HepG2 (cell line): ENCODE results near the gene CAND1. TPM values are rescaled to one million over a fixed set of nuclear protein-coding genes. Genes with fewer than 3 reads are reported as not detected.

ENCODE experiments used
- DNMT3B ChIP-seq: conservative IDR thresholded peaks from 2 replicates; pipeline ENCODE4 v1.6.1; 2016; ENCODE audit warnings: missing biosample characterization, control low read depth
- FOXA3 ChIP-seq: IDR thresholded peaks from 2 replicates; pipeline ENCODE4 v1.6.1; 2016; ENCODE audit warnings: missing genetic modification reagents, missing compliant biosample characterization
- GATAD2A ChIP-seq: IDR thresholded peaks from 2 replicates; pipeline ENCODE4 v1.6.1; 2016
- GLI4 ChIP-seq: sonication (generic); formaldehyde crosslinking; IDR thresholded peaks from 2 replicates; pipeline ENCODE4 v1.5.1; 2020; ENCODE audit warnings: missing genetic modification reagents, mild to moderate bottlenecking, moderate library complexity, borderline replicate concordance
- MAFK ChIP-seq, 2 experiments: IDR thresholded peaks in 1 of 2; conservative IDR thresholded peaks in 1 of 2; 2 replicates each; pipeline ENCODE4 v1.6.1; 2011; ENCODE audit warnings: improper control_type of control experiment in 2 of 2, low read length in 2 of 2
- MXD4 ChIP-seq: IDR thresholded peaks from 2 replicates; pipeline ENCODE4 v1.6.1; 2016; ENCODE audit warnings: mild to moderate bottlenecking, missing biosample characterization, missing genetic modification reagents
- ONECUT2 ChIP-seq: sonication (generic); formaldehyde crosslinking; IDR thresholded peaks from 2 replicates; pipeline ENCODE4 v1.4.0; 2020; ENCODE audit warnings: missing genetic modification reagents
- SAFB2 ChIP-seq: sonication (generic); formaldehyde crosslinking; IDR thresholded peaks from 2 replicates; pipeline ENCODE4 v1.5.1; 2020; ENCODE audit warnings: missing genetic modification reagents, low read depth, mild to moderate bottlenecking, borderline replicate concordance
- SOX6 ChIP-seq, 2 experiments: fragments of 450-650 bp in 1 of 2; sonication (generic) in 1 of 2; formaldehyde crosslinking in 1 of 2; IDR thresholded peaks; 2 replicates each; pipeline versions ENCODE4 v1.4.0 to v1.6.1; 2017 to 2020; ENCODE audit warnings: antibody characterized with exemption in 1 of 2, mild to moderate bottlenecking in 1 of 2, missing genetic modification reagents in 1 of 2
- ZNF224 ChIP-seq: sonication (generic); formaldehyde crosslinking; IDR thresholded peaks from 2 replicates; pipeline ENCODE4 v1.5.0; 2020; ENCODE audit warnings: mild to moderate bottlenecking, missing genetic modification reagents
- ZNF343 ChIP-seq: sonication (generic); formaldehyde crosslinking; IDR thresholded peaks from 2 replicates; pipeline ENCODE4 v1.4.0; 2020; ENCODE audit warnings: mild to moderate bottlenecking, missing genetic modification reagents
- ZNF552 ChIP-seq: sonication (generic); formaldehyde crosslinking; IDR thresholded peaks from 2 replicates; pipeline ENCODE4 v1.9.0; 2022; ENCODE audit warnings: missing genetic modification reagents, mild to moderate bottlenecking, borderline replicate concordance
- ZNF563 ChIP-seq: sonication (generic); formaldehyde crosslinking; IDR thresholded peaks from 2 replicates; pipeline ENCODE4 v1.8.0; 2022; ENCODE audit warnings: mild to moderate bottlenecking, moderate library complexity, missing genetic modification reagents
- ZSCAN29 ChIP-seq: sonication (generic); formaldehyde crosslinking; conservative IDR thresholded peaks from 2 replicates; pipeline ENCODE4 v1.4.0; 2020; ENCODE audit warnings: mild to moderate bottlenecking, missing genetic modification reagents
- polyA plus RNA-seq, 8 experiments: library from polyadenylated mRNA; depleted of rRNA in 3 of 8; stranded (reverse) in 7 of 8; unstranded in 1 of 8; fragments of >200 nt; fragmentation: Illumina TruSeq in 4 of 8; extraction: Trizol in 4 of 8; gene quantifications; 2 replicates each; pipeline versions ENCODE4 v1.2.1 to v1.2.3, GENCODE V29; 2011 to 2016; ENCODE audit warnings: low read depth in 4 of 8, missing spikeins in 1 of 8, mixed read lengths in 1 of 8; ENCODE audit not compliant: insufficient read depth in 1 of 8
- total RNA-seq, 5 experiments: library from RNA; depleted of rRNA; stranded (reverse); fragments of >200 nt; fragmentation: Illumina TruSeq; extraction: Trizol; gene quantifications; 2 replicates each; pipeline ENCODE4 v1.2.3, GENCODE V29; 2016; ENCODE audit warnings: low read depth in 1 of 5
- TF ChIP-seq, protein P1 (sequence below): sonication (generic); formaldehyde crosslinking; conservative IDR thresholded peaks from 2 replicates; pipeline ENCODE4 v1.4.0; 2020; ENCODE audit warnings: missing genetic modification reagents
- TF ChIP-seq, protein P2 (sequence below): sonication (generic); formaldehyde crosslinking; IDR thresholded peaks from 2 replicates; pipeline ENCODE4 v1.9.0; 2021; ENCODE audit warnings: missing genetic modification reagents, borderline replicate concordance
- TF ChIP-seq, protein P3 (sequence below): sonication (generic); formaldehyde crosslinking; IDR thresholded peaks from 2 replicates; pipeline ENCODE4 v1.4.0; 2020; ENCODE audit warnings: mild to moderate bottlenecking, missing genetic modification reagents
- TF ChIP-seq, protein P4 (sequence below): sonication (generic); formaldehyde crosslinking; IDR thresholded peaks from 2 replicates; pipeline ENCODE4 v1.4.0; 2020; ENCODE audit warnings: missing genetic modification reagents, mild to moderate bottlenecking, borderline replicate concordance
- TF ChIP-seq, protein P5 (sequence below): sonication (generic); formaldehyde crosslinking; IDR thresholded peaks from 2 replicates; pipeline ENCODE4 v1.4.0; 2020; ENCODE audit warnings: missing genetic modification reagents
- TF ChIP-seq, protein P6 (sequence below): sonication (generic); formaldehyde crosslinking; IDR thresholded peaks from 2 replicates; pipeline ENCODE4 v1.5.1; 2020; ENCODE audit warnings: missing genetic modification reagents, mild to moderate bottlenecking, borderline replicate concordance

Gene CAND1
- total and polyA plus RNA-seq, 2 of the 13 experiments (the other 11 are each of a cell fraction or from before 2014, with no cell fraction given), result 56.2 to 138 TPM

DNA sequence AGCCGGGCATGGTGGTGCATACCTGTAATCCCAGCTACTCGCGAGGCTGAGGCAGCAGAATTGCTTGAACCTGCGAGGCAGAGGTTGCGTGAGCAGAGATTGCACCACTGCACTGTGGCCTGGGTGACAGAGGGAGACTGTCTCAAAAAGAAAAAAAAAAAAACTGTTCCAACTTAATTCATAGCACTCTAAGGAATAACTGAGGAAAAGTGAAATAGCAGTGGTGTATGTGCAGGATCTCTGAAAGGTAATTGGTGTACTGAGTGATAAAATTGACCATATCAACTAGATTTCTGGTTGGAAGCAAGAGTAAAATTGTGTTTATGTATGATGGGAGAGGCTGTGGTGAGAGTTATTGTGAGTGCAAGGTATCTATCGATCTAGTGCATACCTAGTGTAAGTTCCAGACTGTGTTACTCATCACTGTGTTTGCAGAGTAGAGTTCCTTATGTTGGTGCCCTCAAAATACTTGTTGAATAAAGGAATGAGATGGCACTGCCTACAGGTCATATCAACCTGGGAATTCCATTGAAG, 6.3 kb downstream of the CAND1 start (continued):
- TF ChIP-seq, protein P1, sequence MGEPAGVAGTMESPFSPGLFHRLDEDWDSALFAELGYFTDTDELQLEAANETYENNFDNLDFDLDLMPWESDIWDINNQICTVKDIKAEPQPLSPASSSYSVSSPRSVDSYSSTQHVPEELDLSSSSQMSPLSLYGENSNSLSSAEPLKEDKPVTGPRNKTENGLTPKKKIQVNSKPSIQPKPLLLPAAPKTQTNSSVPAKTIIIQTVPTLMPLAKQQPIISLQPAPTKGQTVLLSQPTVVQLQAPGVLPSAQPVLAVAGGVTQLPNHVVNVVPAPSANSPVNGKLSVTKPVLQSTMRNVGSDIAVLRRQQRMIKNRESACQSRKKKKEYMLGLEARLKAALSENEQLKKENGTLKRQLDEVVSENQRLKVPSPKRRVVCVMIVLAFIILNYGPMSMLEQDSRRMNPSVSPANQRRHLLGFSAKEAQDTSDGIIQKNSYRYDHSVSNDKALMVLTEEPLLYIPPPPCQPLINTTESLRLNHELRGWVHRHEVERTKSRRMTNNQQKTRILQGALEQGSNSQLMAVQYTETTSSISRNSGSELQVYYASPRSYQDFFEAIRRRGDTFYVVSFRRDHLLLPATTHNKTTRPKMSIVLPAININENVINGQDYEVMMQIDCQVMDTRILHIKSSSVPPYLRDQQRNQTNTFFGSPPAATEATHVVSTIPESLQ (CRISPR knock-in tag), result no peak
- TF ChIP-seq ZNF552 (no peak), SOX6 (IDR thresholded peaks at IDR 0.05) (no peak), SOX6 (CRISPR knock-in tag; IDR thresholded peaks at IDR 0.05) (peak; percentile 19; the same call in 1 of the 2 replicates), ONECUT2 (CRISPR knock-in tag) (peak; percentile 69; the same call in 1 of the 2 replicates), ZNF343 (CRISPR knock-in tag) (no peak), MAFK (conservative IDR thresholded peaks at IDR 0.05 in 1 of 2, IDR thresholded peaks at IDR 0.05 in 1 of 2; ENCODE audit: low read length in 2 of 2) (no peak), ZNF563 (CRISPR knock-in tag) (no peak), SAFB2 (CRISPR knock-in tag) (no peak), GATAD2A (CRISPR knock-in tag) (peak; percentile 61), FOXA3 (CRISPR knock-in tag) (peak; percentile 46), ZNF224 (CRISPR knock-in tag) (no peak), ZSCAN29 (CRISPR knock-in tag) (no peak), GLI4 (CRISPR knock-in tag) (no peak), MXD4 (no peak), DNMT3B (CRISPR knock-in tag) (no peak)
- TF ChIP-seq, protein P2, sequence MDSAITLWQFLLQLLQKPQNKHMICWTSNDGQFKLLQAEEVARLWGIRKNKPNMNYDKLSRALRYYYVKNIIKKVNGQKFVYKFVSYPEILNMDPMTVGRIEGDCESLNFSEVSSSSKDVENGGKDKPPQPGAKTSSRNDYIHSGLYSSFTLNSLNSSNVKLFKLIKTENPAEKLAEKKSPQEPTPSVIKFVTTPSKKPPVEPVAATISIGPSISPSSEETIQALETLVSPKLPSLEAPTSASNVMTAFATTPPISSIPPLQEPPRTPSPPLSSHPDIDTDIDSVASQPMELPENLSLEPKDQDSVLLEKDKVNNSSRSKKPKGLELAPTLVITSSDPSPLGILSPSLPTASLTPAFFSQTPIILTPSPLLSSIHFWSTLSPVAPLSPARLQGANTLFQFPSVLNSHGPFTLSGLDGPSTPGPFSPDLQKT, result no peak
- TF ChIP-seq, protein P3, sequence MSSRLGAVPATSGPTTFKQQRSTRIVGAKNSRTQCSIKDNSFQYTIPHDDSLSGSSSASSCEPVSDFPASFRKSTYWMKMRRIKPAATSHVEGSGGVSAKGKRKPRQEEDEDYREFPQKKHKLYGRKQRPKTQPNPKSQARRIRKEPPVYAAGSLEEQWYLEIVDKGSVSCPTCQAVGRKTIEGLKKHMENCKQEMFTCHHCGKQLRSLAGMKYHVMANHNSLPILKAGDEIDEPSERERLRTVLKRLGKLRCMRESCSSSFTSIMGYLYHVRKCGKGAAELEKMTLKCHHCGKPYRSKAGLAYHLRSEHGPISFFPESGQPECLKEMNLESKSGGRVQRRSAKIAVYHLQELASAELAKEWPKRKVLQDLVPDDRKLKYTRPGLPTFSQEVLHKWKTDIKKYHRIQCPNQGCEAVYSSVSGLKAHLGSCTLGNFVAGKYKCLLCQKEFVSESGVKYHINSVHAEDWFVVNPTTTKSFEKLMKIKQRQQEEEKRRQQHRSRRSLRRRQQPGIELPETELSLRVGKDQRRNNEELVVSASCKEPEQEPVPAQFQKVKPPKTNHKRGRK (CRISPR knock-in tag), result no peak
- TF ChIP-seq, protein P4, sequence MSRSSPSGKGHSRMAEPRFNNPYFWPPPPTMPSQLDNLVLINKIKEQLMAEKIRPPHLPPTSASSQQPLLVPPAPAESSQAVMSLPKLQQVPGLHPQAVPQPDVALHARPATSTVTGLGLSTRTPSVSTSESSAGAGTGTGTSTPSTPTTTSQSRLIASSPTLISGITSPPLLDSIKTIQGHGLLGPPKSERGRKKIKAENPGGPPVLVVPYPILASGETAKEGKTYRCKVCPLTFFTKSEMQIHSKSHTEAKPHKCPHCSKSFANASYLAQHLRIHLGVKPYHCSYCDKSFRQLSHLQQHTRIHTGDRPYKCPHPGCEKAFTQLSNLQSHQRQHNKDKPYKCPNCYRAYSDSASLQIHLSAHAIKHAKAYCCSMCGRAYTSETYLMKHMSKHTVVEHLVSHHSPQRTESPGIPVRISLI, result peak; percentile 45; the same call in 1 of the 2 replicates
- TF ChIP-seq, protein P5, sequence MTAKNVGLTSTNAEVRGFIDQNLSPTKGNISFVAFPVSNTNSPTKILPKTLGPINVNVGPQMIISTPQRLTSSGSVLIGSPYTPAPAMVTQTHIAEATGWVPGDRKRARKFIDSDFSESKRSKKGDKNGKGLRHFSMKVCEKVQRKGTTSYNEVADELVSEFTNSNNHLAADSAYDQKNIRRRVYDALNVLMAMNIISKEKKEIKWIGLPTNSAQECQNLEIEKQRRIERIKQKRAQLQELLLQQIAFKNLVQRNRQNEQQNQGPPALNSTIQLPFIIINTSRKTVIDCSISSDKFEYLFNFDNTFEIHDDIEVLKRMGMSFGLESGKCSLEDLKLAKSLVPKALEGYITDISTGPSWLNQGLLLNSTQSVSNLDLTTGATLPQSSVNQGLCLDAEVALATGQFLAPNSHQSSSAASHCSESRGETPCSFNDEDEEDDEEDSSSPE, result no peak
- TF ChIP-seq, protein P6, sequence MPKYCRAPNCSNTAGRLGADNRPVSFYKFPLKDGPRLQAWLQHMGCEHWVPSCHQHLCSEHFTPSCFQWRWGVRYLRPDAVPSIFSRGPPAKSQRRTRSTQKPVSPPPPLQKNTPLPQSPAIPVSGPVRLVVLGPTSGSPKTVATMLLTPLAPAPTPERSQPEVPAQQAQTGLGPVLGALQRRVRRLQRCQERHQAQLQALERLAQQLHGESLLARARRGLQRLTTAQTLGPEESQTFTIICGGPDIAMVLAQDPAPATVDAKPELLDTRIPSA (CRISPR knock-in tag), result no peak
